Astrocyte (in vitro differentiated cells and primary cell): Measurements from ENCODE around the gene EIF4E1B. TPM values are rescaled to one million over a fixed set of nuclear protein-coding genes. Genes with fewer than 3 reads are reported as not detected.

Source experiments
- DNase-seq: peaks from one replicate; pipeline ENCODE4 v3.0.0-alpha.2; 2010; ENCODE audit warnings: low read depth
- FAIRE-seq: peaks from 2 replicates; lab custom pipeline; 2011; peaks lifted over from hg19 to GRCh38; lab: Jason Lieb, UNC
- H2AFZ ChIP-seq: 2 replicates; pipeline ENCODE4 v1.6.0; 2012; ENCODE audit warnings: low read depth, low read length, inconsistent platforms
- H3K27ac ChIP-seq: 2 replicates; pipeline ENCODE4 v1.5.1; 2011; ENCODE audit warnings: low read depth, low read length, inconsistent platforms
- H3K27me3 ChIP-seq: 2 replicates; pipeline ENCODE4 v1.6.0; 2011; ENCODE audit warnings: low read length, inconsistent platforms; ENCODE audit not compliant: insufficient read depth
- H3K36me3 ChIP-seq: 2 replicates; pipeline ENCODE4 v1.5.1; 2011; ENCODE audit warnings: low read length, inconsistent platforms; ENCODE audit not compliant: insufficient read depth
- H3K4me1 ChIP-seq: 2 replicates; pipeline ENCODE4 v1.5.1; 2011; ENCODE audit warnings: low read length, inconsistent platforms; ENCODE audit not compliant: insufficient read depth
- H3K4me2 ChIP-seq: 2 replicates; pipeline ENCODE4 v1.6.0; 2012; ENCODE audit warnings: low read length, inconsistent platforms
- H3K4me3 ChIP-seq: 2 replicates; pipeline ENCODE4 v1.5.1; 2011; ENCODE audit warnings: low read depth, mild to moderate bottlenecking, low read length, inconsistent platforms; ENCODE audit not compliant: insufficient read depth
- H3K79me2 ChIP-seq: 2 replicates; pipeline ENCODE4 v1.6.0; 2012; ENCODE audit warnings: mild to moderate bottlenecking, low read length, inconsistent platforms; ENCODE audit not compliant: insufficient read depth
- H3K9ac ChIP-seq: 2 replicates; pipeline ENCODE4 v1.6.0; 2012; ENCODE audit warnings: mild to moderate bottlenecking, low read length, inconsistent platforms
- H3K9me3 ChIP-seq: 2 replicates; pipeline ENCODE4 v1.5.1; 2012; ENCODE audit warnings: low read depth, mild to moderate bottlenecking, low read length, inconsistent platforms; ENCODE audit not compliant: insufficient read depth
- H4K20me1 ChIP-seq: 2 replicates; pipeline ENCODE4 v1.6.0; 2012; ENCODE audit warnings: low read length, inconsistent platforms; ENCODE audit not compliant: insufficient read depth
- H3K27ac Mint-ChIP-seq: one replicate; pipeline ENCODE4 v1.8.0; 2021; ENCODE audit warnings: mild to moderate bottlenecking, mixed read lengths; ENCODE audit not compliant: unreplicated experiment
- H3K27me3 Mint-ChIP-seq: one replicate; pipeline ENCODE4 v1.8.0; 2021; ENCODE audit warnings: low read depth, mixed read lengths; ENCODE audit not compliant: unreplicated experiment
- H3K36me3 Mint-ChIP-seq: one replicate; pipeline ENCODE4 v1.8.0; 2021; ENCODE audit warnings: low read depth, mixed read lengths; ENCODE audit not compliant: unreplicated experiment
- H3K4me1 Mint-ChIP-seq: one replicate; pipeline ENCODE4 v1.8.0; 2021; ENCODE audit warnings: low read depth, mixed read lengths; ENCODE audit not compliant: unreplicated experiment
- H3K4me3 Mint-ChIP-seq: one replicate; pipeline ENCODE4 v1.8.0; 2021; ENCODE audit warnings: mild to moderate bottlenecking, moderate library complexity, mixed read lengths; ENCODE audit not compliant: unreplicated experiment
- H3K9me3 Mint-ChIP-seq: one replicate; pipeline ENCODE4 v1.8.0; 2021; ENCODE audit warnings: mild to moderate bottlenecking, mixed read lengths; ENCODE audit not compliant: unreplicated experiment
- CTCF ChIP-seq: IDR thresholded peaks from 2 replicates; pipeline ENCODE4 v1.5.1; 2011; ENCODE audit warnings: low read depth, mild to moderate bottlenecking, inconsistent platforms, low read length, moderate library complexity; ENCODE audit not compliant: insufficient read depth
- EZH2 ChIP-seq: IDR thresholded peaks from 2 replicates; pipeline ENCODE4 v1.6.1; 2012; ENCODE audit warnings: mild to moderate bottlenecking, low read length, inconsistent platforms; ENCODE audit not compliant: insufficient read depth
- total RNA-seq: library from RNA; stranded (reverse); gene quantifications from 2 replicates; pipeline ENCODE4 v1.2.1, GENCODE V29; 2021

The EIF4E1B gene
- total RNA-seq, 1 donor from 2014 or later: not detected

GRCh38 chr5:176677209-176677939 is 46.9 kb downstream of the EIF4E1B start:
- Histone ChIP-seq H3K9ac (no peak overlapping the region), H3K36me3 (no peaks in the 10 kb centered on the region), H3K27ac (no peak overlapping the region), H3K4me1 (peaks cover 2% of the 10 kb centered on the region), H3K9me3 (no peaks in the 10 kb centered on the region), H2AFZ (no peak overlapping the region), H4K20me1 (no peaks in the 10 kb centered on the region), H3K4me3 (no peak overlapping the region), H3K27me3 (peaks cover 38% of the 10 kb centered on the region), H3K79me2 (no peaks in the 10 kb centered on the region), H3K4me2 (no peak overlapping the region)
- no peak for FAIRE-seq
- no peak for DNase-seq
- Mint-ChIP-seq H3K4me1 (no peaks in the 10 kb centered on the region), H3K27me3 (peaks cover 39% of the 10 kb centered on the region), H3K9me3 (peaks cover 4% of the 10 kb centered on the region), H3K27ac (no peak overlapping the region), H3K4me3 (peak overlapping the region; percentile 46), H3K36me3 (peaks cover 1% of the 10 kb centered on the region)
- TF ChIP-seq CTCF (no peak), EZH2 (no peak)

- no peak for FAIRE-seq
These were observed 48.1 kb downstream of the EIF4E1B start for GRCh38 chr5:176678584-176678983.

More at GRCh38 chr5:176678584-176678983, 48.1 kb downstream of the EIF4E1B start:
- Mint-ChIP-seq H3K4me1 (no peaks in the 10 kb centered on the region), H3K27me3 (peaks cover 40% of the 10 kb centered on the region), H3K36me3 (peaks cover 1% of the 10 kb centered on the region), H3K27ac (no peak overlapping the region), H3K9me3 (peaks cover 4% of the 10 kb centered on the region), H3K4me3 (no peak overlapping the region)
- TF ChIP-seq CTCF: no peak
- TF ChIP-seq EZH2: no peak
- H3K4me1 ChIP-seq: peaks cover 2% of the 10 kb centered on the region
- no peak overlapping the region for H3K4me3 ChIP-seq
- H3K79me2 ChIP-seq: no peaks in the 10 kb centered on the region
- no peak overlapping the region for H3K27ac ChIP-seq
- H4K20me1 ChIP-seq: no peaks in the 10 kb centered on the region
- peaks cover 48% of the 10 kb centered on the region for H3K27me3 ChIP-seq
- no peak overlapping the region for H2AFZ ChIP-seq
- H3K4me2 ChIP-seq: no peak overlapping the region
- no peak for DNase-seq
- no peaks in the 10 kb centered on the region for H3K9me3 ChIP-seq
- H3K9ac ChIP-seq: no peak overlapping the region
- H3K36me3 ChIP-seq: no peaks in the 10 kb centered on the region
